ENCODE data around the gene FRY.

Gene FRY

GRCh38 chr13:32028711-32029110, 2.9 kb upstream of the FRY start:
- TF ChIP-seq SIN3A (IDR thresholded peaks at IDR 0.05; ENCODE audit: borderline replicate concordance, insufficient read depth, low read length) (no peak), TAF1 (IDR thresholded peaks at IDR 0.05; ENCODE audit: borderline replicate concordance, insufficient read depth, low read length) (no peak), FOXP2 (optimal IDR thresholded peaks at IDR 0.05; ENCODE audit: borderline replicate concordance, extremely low read depth, extremely low read length, insufficient read depth) (no peak), REST (IDR thresholded peaks at IDR 0.05; ENCODE audit: insufficient read depth in 1 of 2, low read depth in 2 of 2, low read length in 2 of 2) (no peak), POLR2AphosphoS5 (IDR thresholded peaks at IDR 0.05; ENCODE audit: low read depth, low read length) (no peak)

GRCh38 chr13:32029684-32030083, 1.9 kb upstream of the FRY start:
- no peak for TF ChIP-seq TAF1 (IDR thresholded peaks at IDR 0.05; ENCODE audit: borderline replicate concordance, insufficient read depth, low read length)
- TF ChIP-seq POLR2AphosphoS5 (IDR thresholded peaks at IDR 0.05; ENCODE audit: low read depth, low read length): no peak
- TF ChIP-seq FOXP2 (optimal IDR thresholded peaks at IDR 0.05; ENCODE audit: borderline replicate concordance, extremely low read depth, extremely low read length, insufficient read depth): no peak

- TF ChIP-seq POLR2AphosphoS5 (IDR thresholded peaks at IDR 0.05; ENCODE audit: low read depth, low read length) (no peak), REST (IDR thresholded peaks at IDR 0.05; ENCODE audit: insufficient read depth in 1 of 2, low read depth in 2 of 2, low read length in 2 of 2) (no peak), SIN3A (IDR thresholded peaks at IDR 0.05; ENCODE audit: borderline replicate concordance, insufficient read depth, low read length) (no peak), TAF1 (IDR thresholded peaks at IDR 0.05; ENCODE audit: borderline replicate concordance, insufficient read depth, low read length) (no peak), FOXP2 (optimal IDR thresholded peaks at IDR 0.05; ENCODE audit: borderline replicate concordance, extremely low read depth, extremely low read length, insufficient read depth) (no peak)
Measured at GRCh38 chr13:32031815-32032370, 319 bp downstream of the FRY start.

- no peak for TF ChIP-seq REST (IDR thresholded peaks at IDR 0.05; ENCODE audit: insufficient read depth in 1 of 2, low read depth in 2 of 2, low read length in 2 of 2)
- TF ChIP-seq SIN3A (IDR thresholded peaks at IDR 0.05; ENCODE audit: borderline replicate concordance, insufficient read depth, low read length): no peak
Measured at GRCh38 chr13:32032759-32033158, 1.2 kb downstream of the FRY start.

- TF ChIP-seq POLR2AphosphoS5 (IDR thresholded peaks at IDR 0.05; ENCODE audit: low read depth, low read length) (no peak), SIN3A (IDR thresholded peaks at IDR 0.05; ENCODE audit: borderline replicate concordance, insufficient read depth, low read length) (no peak), TAF1 (IDR thresholded peaks at IDR 0.05; ENCODE audit: borderline replicate concordance, insufficient read depth, low read length) (no peak), REST (IDR thresholded peaks at IDR 0.05; ENCODE audit: insufficient read depth in 1 of 2, low read depth in 2 of 2, low read length in 2 of 2) (no peak), FOXP2 (optimal IDR thresholded peaks at IDR 0.05; ENCODE audit: borderline replicate concordance, extremely low read depth, extremely low read length, insufficient read depth) (no peak)
Measured at GRCh38 chr13:32033744-32034143, 2.2 kb downstream of the FRY start.
